ENCODE measurements around the gene POLN.

DNA sequence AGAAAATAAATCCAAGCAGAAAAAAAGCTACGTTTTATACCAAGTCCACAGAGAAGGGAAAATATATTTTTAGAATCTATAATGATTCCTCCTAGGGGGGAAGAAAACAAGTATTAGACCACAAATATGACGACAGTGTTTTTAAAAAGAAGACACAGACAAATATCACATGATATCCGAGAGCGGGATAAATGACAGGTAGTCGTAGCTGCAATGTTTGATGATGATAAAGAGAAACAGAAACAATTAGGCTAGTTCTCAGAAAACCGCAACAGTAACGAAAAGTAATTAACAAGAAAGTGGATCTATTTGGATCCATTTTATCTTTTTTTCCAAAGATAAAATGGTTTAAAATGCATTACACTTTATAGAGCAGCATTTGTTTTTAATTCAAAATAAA is 918 bp downstream of the POLN start:
- TF ChIP-seq, protein P1, sequence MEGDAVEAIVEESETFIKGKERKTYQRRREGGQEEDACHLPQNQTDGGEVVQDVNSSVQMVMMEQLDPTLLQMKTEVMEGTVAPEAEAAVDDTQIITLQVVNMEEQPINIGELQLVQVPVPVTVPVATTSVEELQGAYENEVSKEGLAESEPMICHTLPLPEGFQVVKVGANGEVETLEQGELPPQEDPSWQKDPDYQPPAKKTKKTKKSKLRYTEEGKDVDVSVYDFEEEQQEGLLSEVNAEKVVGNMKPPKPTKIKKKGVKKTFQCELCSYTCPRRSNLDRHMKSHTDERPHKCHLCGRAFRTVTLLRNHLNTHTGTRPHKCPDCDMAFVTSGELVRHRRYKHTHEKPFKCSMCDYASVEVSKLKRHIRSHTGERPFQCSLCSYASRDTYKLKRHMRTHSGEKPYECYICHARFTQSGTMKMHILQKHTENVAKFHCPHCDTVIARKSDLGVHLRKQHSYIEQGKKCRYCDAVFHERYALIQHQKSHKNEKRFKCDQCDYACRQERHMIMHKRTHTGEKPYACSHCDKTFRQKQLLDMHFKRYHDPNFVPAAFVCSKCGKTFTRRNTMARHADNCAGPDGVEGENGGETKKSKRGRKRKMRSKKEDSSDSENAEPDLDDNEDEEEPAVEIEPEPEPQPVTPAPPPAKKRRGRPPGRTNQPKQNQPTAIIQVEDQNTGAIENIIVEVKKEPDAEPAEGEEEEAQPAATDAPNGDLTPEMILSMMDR (IDR thresholded peaks at IDR 0.05) = no peak
- no peak for TF ChIP-seq POLR2A (IDR thresholded peaks at IDR 0.05)

Data from uterus (tissue), 2 donors.